AG09309 (cell line): Measurements from ENCODE around the gene DNTT.

Source experiments
- DNase-seq: peaks from one replicate; pipeline ENCODE4 v3.0.0-alpha.2; 2010; ENCODE audit warnings: low read depth
- H3K4me3 ChIP-seq: 2 replicates; pipeline ENCODE4 v1.5.1; 2011; ENCODE audit warnings: mild to moderate bottlenecking, low read depth, low read length, moderate library complexity; ENCODE audit not compliant: control insufficient read depth
- TF ChIP-seq, protein P1 (sequence below): IDR thresholded peaks from 2 replicates; pipeline ENCODE4 v1.5.1; 2011; ENCODE audit warnings: mild to moderate bottlenecking, low read depth, low read length, inconsistent platforms; ENCODE audit not compliant: insufficient read depth, control insufficient read depth; ENCODE audit errors: missing control alignments

Gene DNTT

GRCh38 chr10:96272316-96273280, 31.6 kb upstream of the DNTT start:
- no peak for DNase-seq
- H3K4me3 ChIP-seq, result no peak overlapping the region
- TF ChIP-seq, protein P1, sequence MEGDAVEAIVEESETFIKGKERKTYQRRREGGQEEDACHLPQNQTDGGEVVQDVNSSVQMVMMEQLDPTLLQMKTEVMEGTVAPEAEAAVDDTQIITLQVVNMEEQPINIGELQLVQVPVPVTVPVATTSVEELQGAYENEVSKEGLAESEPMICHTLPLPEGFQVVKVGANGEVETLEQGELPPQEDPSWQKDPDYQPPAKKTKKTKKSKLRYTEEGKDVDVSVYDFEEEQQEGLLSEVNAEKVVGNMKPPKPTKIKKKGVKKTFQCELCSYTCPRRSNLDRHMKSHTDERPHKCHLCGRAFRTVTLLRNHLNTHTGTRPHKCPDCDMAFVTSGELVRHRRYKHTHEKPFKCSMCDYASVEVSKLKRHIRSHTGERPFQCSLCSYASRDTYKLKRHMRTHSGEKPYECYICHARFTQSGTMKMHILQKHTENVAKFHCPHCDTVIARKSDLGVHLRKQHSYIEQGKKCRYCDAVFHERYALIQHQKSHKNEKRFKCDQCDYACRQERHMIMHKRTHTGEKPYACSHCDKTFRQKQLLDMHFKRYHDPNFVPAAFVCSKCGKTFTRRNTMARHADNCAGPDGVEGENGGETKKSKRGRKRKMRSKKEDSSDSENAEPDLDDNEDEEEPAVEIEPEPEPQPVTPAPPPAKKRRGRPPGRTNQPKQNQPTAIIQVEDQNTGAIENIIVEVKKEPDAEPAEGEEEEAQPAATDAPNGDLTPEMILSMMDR, result no peak

DNA sequence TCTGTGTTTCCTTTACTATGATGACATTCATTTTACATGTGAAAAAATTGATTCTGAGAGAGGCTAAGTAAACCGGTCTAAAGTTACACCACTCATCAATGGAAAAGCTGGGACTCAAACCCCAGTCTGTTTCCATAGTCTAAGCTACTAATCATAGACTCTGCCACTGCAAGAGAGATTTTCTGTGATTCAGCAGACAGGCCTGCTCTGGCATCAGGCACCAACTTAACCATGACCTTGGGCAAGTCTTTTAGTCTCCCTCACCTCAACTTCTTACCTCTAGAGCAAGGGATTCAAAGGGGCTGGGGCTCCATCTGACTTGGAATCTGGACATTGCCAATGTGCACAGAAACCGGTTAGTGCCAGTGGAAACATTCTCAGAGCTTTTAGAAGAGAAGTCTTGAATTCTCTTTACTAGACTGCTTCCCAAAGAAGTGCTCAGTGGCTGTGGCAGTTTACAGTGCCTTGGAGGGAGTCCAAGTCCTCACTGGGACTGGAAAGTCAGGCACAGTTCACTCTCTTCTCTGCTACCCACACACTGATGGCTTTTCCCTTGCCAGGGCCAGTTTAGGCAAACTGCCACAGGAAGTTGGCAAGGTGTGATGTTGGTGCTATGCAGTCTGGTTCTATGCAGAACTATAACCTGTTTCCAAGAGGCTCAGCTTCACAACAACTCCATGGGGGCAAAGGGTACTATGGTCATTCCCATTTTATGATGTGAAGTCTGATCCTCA, 28.4 kb upstream of the DNTT start:
- H3K4me3 ChIP-seq, result no peak overlapping the region
- no peak for DNase-seq
- TF ChIP-seq, protein P1, result no peak

- TF ChIP-seq, protein P1, result no peak
- no peak for DNase-seq
- H3K4me3 ChIP-seq, result no peak overlapping the region
These were observed 27.8 kb upstream of the DNTT start for GRCh38 chr10:96276426-96276825.

GRCh38 chr10:96276831-96277230, 27.4 kb upstream of the DNTT start:
- DNase-seq, result no peak
- TF ChIP-seq, protein P1, result no peak
- no peak overlapping the region for H3K4me3 ChIP-seq

GRCh38 chr10:96279191-96279641, 25.0 kb upstream of the DNTT start:
- TF ChIP-seq, protein P1, result no peak
- H3K4me3 ChIP-seq, result no peak overlapping the region
- DNase-seq, result no peak

- TF ChIP-seq, protein P1, result no peak
- H3K4me3 ChIP-seq, result no peak overlapping the region
- no peak for DNase-seq
These were observed 23.4 kb upstream of the DNTT start for GRCh38 chr10:96280859-96281258.
